ENCODE results near the gene ALPL.

The ALPL gene

GRCh38 chr1:21584096-21584495 is 74.9 kb downstream of the ALPL start:
- DNase-seq, result no peak

- DNase-seq, result no peak
Observed at GRCh38 chr1:21585037-21585436, 75.8 kb downstream of the ALPL start.

GRCh38 chr1:21586222-21586621 is 77.0 kb downstream of the ALPL start:
- no peak for DNase-seq

- DNase-seq, result no peak
Observed at GRCh38 chr1:21586846-21587601, 77.8 kb downstream of the ALPL start.

GRCh38 chr1:21587602-21587953 is 78.4 kb downstream of the ALPL start:
- DNase-seq, result no peak

GRCh38 chr1:21589618-21590017 is 80.4 kb downstream of the ALPL start:
- no peak for DNase-seq

- no peak for DNase-seq
Observed at GRCh38 chr1:21590126-21590880, 81.1 kb downstream of the ALPL start.

GRCh38 chr1:21590934-21591333 is 81.7 kb downstream of the ALPL start:
- no peak for DNase-seq

GRCh38 chr1:21592086-21592865 is 83.1 kb downstream of the ALPL start:
- no peak for DNase-seq

- DNase-seq, result no peak
Observed at GRCh38 chr1:21593231-21593630, 84.0 kb downstream of the ALPL start.

GRCh38 chr1:21594501-21594900 is 85.3 kb downstream of the ALPL start:
- no peak for DNase-seq

GRCh38 chr1:21594935-21595897 is 86.0 kb downstream of the ALPL start:
- peak; percentile 12 for DNase-seq

- no peak for DNase-seq
Observed at GRCh38 chr1:21596174-21596573, 87.0 kb downstream of the ALPL start.

GRCh38 chr1:21596628-21597027 is 87.4 kb downstream of the ALPL start:
- DNase-seq, result no peak

- no peak for DNase-seq
Observed at GRCh38 chr1:21597753-21598152, 88.5 kb downstream of the ALPL start.

GRCh38 chr1:21598417-21598816 is 89.2 kb downstream of the ALPL start:
- no peak for DNase-seq

- DNase-seq, result no peak
Observed at GRCh38 chr1:21598904-21599303, 89.7 kb downstream of the ALPL start.

- DNase-seq, result no peak
Observed at GRCh38 chr1:21599402-21599801, 90.2 kb downstream of the ALPL start.

- no peak for DNase-seq
Observed at GRCh38 chr1:21601278-21602048, 92.2 kb downstream of the ALPL start.

- no peak for DNase-seq
Observed at GRCh38 chr1:21603177-21604138, 94.2 kb downstream of the ALPL start.

Measured in CD4-positive, alpha-beta T cell treated with Interleukin-17A for 1 hour (primary cell).